ENCODE measurements around the gene PRR20C.
"Not testable (repeated sequence)": the region's sequence is repeated elsewhere in the genome, so short reads cannot be mapped to it uniquely, and the experiment has no call there.

DNA sequence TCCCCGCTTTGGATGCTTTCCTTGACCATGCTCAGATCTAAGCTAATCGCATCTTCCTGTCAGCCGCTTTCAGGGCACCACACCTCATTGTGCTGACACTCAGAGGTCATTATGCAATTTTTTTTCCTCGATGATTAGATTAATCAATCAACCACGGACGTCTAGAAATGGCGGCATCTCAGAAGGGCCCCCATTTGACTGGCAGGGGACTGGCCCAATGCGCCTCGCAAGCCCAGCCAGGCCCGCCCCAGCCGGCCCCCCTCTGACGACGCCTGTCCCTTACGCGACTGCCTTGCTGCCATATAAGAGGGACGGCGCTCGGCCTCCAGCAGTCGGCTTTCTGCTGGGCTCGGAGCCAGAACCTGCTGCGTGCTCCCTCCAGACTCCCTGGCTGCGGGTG, 6.5 kb downstream of the PRR20C start, which contains the start of gene PRR20D:
- not testable (repeated sequence) for TF ChIP-seq CTCF, EP300 (IDR thresholded peaks at IDR 0.05)

Data from esophagus muscularis mucosa (tissue), 3 donors.